ENCODE results near the gene ARHGAP18.

DNA sequence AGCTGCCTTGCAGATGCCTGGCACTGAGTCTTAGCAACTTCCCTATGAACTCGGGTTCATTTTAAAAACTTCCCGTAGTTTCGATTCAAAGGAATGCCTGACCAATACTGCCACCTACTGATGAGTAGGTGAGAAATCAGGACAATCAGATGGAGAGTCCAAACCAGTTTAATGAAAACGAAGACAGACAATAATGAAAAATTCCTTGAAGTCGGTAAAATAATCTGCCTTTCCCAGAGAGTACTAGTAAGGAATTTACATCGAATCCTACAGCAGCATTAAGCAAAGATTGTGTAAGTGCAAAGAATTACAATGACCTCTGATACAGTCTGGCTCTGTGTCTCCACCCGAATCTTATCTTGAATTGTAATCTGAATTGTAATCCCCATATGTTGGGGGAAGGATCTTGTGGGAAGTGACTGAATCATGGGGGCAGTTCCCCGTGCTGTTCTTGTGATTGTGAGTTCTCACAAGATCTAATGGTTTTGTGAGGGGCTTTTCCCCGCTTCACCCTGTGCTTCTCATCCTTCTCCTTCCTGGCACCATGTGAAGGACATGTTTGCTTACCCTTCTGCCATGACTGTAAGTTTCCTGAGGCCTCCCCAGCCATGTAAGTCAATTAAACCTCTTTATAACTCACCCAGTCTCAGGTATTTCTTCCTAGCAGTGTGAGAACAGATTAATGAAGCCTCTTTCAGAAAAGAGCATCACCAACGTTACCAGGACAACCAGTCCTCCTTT lies 134.4 kb downstream of the ARHGAP18 start:
- no peak for TF ChIP-seq POLR2A (IDR thresholded peaks at IDR 0.05)
- TF ChIP-seq POLR2AphosphoS5 (IDR thresholded peaks at IDR 0.05), result no peak
- TF ChIP-seq, protein P1, sequence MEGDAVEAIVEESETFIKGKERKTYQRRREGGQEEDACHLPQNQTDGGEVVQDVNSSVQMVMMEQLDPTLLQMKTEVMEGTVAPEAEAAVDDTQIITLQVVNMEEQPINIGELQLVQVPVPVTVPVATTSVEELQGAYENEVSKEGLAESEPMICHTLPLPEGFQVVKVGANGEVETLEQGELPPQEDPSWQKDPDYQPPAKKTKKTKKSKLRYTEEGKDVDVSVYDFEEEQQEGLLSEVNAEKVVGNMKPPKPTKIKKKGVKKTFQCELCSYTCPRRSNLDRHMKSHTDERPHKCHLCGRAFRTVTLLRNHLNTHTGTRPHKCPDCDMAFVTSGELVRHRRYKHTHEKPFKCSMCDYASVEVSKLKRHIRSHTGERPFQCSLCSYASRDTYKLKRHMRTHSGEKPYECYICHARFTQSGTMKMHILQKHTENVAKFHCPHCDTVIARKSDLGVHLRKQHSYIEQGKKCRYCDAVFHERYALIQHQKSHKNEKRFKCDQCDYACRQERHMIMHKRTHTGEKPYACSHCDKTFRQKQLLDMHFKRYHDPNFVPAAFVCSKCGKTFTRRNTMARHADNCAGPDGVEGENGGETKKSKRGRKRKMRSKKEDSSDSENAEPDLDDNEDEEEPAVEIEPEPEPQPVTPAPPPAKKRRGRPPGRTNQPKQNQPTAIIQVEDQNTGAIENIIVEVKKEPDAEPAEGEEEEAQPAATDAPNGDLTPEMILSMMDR (IDR thresholded peaks at IDR 0.05 in 8 of 11, conservative IDR thresholded peaks at IDR 0.05 in 3 of 11), result peak in 8 of 11 experiments; percentile 42 to 69 (median 54)

Data from spleen (tissue), 7 donors.